Left cardiac atrium (tissue), 4 donors: ENCODE data around the gene ARHGAP26. TPM values are rescaled to one million over a fixed set of nuclear protein-coding genes. Genes with fewer than 3 reads are reported as not detected.

ENCODE experiments used
- ATAC-seq, 2 donors: fragments of 200-7000 bp; cut with Tn5 transposase; one replicate each; pipeline ENCODE4 v1.9.1; 2020; ENCODE audit warnings: mild to moderate bottlenecking in 2 of 2, moderate library complexity in 2 of 2
- DNase-seq: peaks from one replicate; pipeline ENCODE4 v3.0.0-alpha.2; 2020
- intact Hi-C, 2 donors: fragments of 100-400 bp; cut with DNase I; formaldehyde crosslinking; loops; one replicate each; pipeline versions ENCODE4 v1.14.1 to v1.15.1; 2022 to 2023
- total RNA-seq, 2 donors: library from RNA; stranded (reverse); fragmentation: NEBNext Ultra II Directional; extraction: Animal tissue kit (Norgen Biotek cat#: 25700); gene quantifications; one replicate each; pipeline ENCODE4 v1.2.1, GENCODE V29; 2021
- donor health status: DM: no; HTN: yes; CAD: no.
- donor health status: DM: no; HTN: yes; CAD: no; lungs with severe emphysema.
- donor health status: DM: yes; HTN: yes; CAD: no.
- donor health status: Dilated cardiomyopathy.

Gene ARHGAP26
- total RNA-seq, 2 donors from 2014 or later: 29.6 to 50.2 TPM

DNA sequence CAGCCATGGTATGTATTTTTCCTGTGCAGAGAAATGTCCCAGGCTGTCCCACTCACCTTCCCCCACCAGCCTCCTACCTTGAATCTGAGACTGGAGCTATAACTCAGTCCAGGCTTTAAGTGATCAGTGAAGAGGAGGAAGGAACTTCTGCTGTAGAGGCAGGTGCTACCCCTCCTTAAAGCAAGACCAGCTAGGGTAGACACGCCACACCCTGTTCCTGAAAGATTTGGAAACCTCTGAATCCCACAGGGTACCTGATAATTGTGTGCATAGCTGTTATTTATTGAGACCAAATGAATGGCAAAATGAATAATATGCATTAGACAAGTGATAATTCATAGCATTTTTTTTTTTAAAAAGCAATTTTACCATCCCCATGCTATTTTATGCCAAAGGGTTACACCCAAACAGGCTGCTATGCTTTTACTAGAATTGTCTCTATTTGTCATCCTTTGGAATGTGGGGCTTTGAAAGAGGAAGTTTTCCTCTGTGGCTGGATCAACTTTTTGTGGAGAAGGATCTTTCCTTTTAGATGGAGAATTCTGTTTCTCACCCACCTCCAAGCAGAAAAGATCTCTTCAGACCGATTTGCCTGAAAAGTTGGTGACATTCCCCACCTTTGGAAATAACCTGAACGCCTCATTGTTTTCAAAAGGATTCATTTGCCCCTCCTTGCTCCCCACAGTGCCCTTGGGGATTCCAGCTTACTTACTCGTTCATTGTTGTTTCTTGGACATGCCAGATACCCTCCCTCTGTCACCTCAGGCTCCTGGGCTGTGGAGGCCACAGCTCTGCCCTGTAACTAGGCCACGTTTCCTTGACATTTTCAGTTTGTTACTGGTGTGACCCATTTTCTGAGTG is 384.6 kb downstream of the ARHGAP26 start:
- intact Hi-C loops: no loop called here

DNA sequence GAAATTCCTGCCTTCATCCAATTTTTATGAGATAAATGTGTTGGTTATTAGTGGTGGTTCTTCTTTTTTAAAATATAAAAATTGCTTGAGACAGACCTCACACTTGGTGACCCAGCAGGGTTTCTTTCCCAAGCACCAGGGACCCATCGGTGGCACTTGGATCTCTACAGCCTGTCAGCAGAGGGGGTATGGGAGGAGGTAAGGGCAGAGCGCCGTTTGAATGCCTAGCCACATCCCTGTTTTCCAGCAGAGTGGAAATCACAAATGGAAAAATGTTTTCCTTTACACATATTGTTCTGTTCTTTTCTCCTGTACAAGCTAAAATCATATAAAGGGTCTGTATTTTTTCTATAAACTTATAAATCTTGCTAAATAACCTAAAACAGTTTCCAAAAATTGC is 385.3 kb downstream of the ARHGAP26 start:
- ATAC-seq: no peak
- no peak for DNase-seq
- intact Hi-C loops: no loop called here

More for the DNA sequence above, 384.6 kb downstream of the ARHGAP26 start:
- ATAC-seq (peak in 1 of 2 donors; percentile 51), DNase-seq (no peak)

DNA sequence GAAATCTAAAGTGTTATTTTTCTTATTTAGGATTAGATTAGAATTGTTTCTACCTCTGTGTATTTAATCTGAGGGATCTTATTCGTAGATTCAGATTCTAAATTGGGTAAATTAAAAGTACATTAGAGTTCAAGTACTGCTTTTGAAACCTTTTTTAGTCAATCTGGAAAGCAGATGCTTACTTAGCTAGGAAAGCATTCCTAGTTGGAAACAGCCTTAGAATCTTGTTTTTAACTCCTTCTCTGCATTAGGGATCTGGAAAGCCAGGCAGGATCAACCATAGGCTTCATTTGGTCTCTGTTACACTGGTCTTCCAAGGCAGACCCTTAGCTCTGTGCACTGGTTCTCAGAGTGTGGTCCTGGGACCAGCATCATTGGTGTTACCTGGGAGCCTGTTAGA is 385.9 kb downstream of the ARHGAP26 start:
- no peak for DNase-seq
- no peak for ATAC-seq
- intact Hi-C loops: no loop called here

DNA sequence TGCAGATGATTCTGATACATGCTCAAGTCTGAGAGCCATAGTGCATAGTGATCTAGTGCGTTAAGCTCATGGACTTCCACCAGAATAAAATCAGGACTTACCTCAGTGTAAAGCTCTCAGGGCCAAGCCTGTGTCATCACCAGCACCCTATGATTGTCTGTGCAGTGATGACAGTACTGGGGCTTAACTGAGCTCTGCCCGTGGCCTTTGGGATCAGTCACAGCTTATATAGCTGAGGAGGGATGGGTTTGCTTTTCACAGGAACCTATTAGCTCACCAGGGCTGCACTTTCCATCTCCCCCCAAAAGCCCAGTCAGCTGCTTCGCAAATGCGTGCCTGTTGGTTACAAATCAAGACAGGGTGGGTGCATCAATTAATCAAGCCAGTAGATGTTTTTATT is 386.4 kb downstream of the ARHGAP26 start:
- ATAC-seq (peak in 1 of 2 donors; percentile 13), DNase-seq (no peak)
- intact Hi-C loops: no loop called here

DNA sequence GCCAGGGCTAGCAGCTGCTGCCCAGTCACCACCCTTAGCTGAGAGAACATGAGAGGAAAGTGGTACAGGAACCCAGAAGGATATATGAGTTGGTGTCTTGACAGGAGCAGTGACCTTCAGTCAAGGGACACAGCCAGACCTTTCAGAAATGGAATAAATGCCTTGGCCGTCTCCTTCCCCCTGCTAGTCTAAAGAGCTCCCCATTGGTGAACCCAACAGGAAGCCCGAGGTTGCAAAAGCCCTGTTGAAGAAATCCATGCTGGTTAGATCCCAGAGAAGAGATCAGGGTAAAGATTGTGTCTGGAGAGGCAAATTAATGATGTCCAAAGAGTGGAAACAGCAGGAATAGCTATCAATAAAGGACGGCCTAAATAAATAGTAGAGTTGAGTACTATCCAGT is 388.9 kb downstream of the ARHGAP26 start:
- DNase-seq: no peak
- no peak for ATAC-seq
- intact Hi-C loops: no loop called here

DNA sequence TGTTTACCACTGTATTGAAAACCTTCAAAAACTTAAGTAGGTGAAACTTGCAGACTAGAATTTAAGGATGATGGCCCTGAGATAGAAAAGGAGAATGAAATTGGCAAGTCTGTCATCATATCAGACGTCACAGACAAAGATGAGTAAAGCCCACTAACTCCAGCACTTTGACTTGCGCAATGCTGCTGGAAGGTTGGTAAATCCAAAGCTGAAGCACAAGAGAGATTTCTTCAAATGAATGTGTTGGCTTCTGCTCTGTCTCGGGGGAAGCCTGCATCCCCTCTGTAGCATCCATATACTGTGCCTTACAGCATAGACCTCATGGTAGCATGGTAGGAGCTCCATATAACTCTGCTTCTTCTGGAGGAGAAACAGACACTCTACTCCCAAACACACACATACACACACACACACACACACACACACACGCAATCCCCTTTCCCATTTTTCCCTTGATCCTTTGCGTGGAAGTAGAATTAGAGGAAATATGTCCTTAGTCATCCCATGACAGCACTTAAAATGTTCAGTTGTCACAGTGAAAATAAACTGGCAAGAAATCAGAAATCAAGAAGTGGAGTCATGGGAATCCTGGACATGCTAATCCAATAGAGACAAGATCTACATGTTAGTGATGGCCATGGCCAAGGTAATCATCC is 391.8 kb downstream of the ARHGAP26 start:
- intact Hi-C loops: no loop called here
- DNase-seq: peak; percentile 59
- ATAC-seq: peak in 1 of 2 donors; percentile 45

DNA sequence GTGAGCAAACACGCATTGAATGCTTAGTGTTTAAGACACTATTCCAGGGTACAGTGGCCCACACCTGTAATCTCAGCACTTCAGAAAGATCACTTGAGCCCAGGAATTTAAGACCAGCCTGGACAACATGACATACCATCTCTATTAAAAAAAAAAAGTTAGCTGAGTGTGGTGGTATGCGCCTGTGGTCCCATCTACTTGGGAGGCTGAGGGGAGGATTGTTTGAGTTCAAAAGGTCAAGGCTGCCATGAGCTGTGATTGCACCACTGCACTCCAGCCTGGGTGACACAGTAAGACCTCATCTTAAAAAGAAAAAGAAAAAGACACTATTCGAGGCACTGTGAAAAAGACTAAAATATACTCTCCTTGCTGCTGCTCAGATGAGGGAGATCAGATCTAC is 392.6 kb downstream of the ARHGAP26 start:
- DNase-seq (no peak), ATAC-seq (no peak)
- intact Hi-C loops: no loop called here

DNA sequence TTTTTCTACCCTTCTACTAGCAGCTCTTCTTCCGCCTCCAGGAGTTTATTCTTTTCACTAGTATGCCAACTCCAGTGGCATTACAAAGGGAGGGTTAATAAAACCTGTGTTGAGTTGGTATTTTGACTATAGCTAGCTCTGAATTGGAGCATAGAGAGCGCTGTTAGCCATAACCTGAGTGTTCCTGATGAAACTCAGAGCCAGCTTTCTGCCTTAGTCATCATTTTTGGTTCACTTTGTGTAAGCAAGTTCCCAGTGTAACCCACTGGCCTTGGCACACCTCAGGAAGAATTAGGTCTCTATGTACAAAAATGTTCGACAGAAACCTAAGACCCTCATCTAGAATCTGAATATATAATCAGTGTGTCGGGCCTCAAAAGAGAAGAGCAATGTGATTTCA is 394.4 kb downstream of the ARHGAP26 start:
- intact Hi-C loops: no loop called here
- DNase-seq: no peak
- no peak for ATAC-seq

DNA sequence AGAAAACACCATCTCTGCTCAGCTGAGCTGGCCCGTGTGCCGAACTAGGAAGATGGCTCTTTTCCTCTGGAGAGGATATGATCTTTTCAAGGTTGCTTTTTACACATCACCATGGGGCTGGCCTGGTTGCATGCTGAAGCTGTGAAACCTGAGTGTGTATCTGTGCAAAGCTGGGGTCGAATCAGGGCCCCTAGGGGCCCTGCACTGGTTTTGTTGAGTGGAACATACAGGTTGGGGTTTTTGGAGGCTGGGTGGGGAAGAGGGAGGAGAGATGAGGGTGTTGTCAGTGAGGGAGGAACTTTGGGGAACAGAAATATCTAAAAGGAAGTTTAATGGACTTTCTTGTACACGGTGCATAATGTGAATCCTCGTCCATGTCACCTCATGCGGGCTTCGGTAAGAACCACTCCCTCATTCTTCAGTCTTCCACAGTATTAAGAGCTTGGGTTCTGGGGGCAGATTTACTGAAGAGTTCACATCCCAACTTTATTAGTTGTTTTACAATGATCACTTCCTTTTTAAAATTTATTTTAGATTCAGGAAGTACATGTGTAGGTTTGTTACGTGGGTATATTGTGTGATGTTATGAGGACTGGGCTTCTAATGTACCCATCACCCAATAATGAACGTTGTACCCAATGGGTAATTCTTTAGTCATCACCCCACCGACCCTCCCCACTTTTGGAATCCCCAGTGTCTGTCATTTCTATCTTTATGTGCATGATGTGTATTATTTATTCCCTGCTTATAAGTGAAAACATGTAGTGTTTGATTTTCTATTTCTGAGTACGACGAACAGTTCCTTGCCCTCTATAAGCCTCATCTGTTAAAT is 395.1 kb downstream of the ARHGAP26 start:
- intact Hi-C loops: no loop called here
- no peak for ATAC-seq

DNA sequence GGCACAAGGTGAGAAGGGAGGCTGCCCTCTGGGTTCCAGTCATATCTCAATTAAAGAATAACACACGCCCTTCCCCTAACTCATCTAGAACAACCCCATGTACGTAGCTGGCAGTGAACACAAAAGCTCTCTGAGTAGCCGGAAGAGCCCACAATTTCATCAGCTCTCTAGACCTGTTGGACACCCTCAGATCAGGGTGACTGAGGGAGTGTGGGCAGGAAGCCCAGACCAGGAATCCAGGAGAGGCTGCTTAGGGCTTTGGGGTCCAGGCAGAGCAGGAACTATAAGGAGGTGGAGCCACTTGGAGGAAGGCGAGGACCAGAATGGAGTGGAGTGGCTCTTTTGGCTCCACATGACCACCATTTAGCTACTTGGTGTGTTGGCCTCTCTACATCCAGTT is 395.9 kb downstream of the ARHGAP26 start:
- intact Hi-C loops: no loop called here
- no peak for DNase-seq
- ATAC-seq: no peak

More for the DNA sequence above, 395.1 kb downstream of the ARHGAP26 start:
- no peak for DNase-seq

DNA sequence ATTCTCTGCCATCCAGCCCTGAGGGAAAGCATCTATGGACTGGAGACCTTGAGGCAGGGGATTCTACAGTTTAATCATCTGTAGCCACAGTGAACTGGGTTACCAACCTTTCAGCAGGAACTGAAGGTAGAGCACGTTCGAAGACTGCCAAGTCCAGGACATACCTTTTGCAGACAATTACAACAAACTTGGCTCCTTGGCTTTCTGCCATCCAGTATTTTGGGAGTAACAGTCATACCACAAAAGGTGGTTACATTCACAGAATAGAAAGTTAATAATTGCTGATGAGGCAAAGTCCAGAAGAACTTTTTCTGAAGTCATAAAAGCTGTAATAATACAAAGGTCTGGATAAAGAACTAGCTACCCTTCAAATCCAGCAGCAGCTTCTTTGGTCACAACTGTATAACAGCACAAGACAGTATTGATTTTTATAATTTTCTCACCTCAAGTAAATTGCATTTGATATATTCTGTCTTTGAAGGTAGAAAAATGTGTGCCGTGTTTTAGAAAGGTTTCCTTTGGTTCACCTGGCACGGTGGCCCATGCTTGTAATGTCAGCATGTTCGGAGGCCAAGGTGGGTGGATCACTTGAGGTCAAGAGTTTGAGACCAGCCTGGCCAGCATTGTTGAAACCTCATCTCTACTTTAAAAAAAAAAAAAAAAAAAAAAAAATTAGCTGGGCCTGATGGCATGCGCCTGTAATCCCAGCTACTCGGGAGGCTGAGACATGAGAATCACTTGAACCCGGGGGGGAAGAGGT is 396.7 kb downstream of the ARHGAP26 start:
- intact Hi-C loops: no loop called here
- ATAC-seq: no peak

DNA sequence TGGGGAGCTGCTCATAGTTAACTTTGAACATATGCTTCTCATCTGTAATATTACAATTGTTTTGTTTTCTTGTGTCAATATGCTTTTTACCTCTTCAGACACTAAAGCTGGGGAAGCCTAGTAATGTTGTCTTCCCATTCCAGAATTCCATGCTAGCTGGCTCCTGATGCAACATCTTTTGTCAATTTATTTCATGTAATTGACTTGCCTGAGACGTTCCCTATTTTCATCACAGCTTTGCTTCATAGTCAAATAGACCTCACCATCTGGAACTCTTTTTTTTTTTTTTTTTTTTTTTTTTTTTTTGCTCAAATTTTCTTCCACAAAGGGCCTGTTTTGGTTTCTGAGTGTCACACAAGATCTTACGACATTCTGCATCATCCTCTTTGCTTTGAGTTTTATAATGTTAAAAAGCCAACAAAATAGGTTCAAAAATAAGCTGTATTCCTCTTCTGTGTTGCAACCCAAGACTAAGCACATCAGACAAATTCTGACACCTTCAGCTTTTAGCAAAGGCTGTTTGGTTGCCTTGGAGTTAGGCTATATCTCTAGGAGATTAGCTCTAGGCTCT is 398.1 kb downstream of the ARHGAP26 start:
- DNase-seq (no peak), ATAC-seq (no peak)
- intact Hi-C loops: no loop called here

More for the DNA sequence above, 396.7 kb downstream of the ARHGAP26 start:
- no peak for DNase-seq

DNA sequence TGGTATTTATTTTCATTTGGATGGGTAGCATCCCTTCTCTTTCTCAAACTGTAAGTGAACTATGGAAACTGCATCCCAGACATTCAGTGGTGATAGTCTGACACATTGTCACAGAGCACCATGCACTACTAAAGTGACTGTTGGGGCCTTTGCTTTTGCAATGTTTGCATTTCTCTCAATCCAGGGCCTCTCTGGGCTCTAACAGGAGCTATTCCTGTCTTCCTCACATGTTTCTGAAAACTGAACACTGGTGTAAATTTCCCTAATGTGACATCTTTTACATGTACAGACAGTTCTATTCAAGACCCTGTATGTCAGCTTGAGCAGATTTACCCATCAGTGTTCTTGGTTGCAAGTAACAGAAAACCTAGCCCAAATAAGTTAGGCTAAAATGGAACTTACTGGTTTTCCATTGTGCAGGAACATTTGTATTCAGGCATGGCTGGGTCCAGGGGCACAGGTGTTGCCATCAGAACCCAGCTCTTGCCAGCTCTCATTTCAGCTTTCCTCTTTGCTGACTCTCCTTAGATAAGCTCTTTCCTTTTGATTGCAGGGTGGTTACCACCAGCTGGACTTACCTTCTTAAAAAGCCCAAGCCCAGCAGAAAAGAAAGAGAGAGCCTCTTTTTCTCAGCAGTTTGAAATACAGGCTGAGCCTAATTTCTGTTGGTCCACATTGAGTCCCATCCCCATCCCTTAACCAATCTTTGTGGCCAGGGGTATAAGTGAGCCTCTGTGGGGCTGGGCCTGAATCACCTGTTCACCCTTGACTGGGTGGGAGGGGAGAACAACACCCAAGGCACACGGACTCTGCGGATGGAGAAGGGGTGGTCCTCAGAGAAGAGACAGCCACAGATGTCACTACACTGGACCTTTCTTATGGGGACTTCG is 399.0 kb downstream of the ARHGAP26 start:
- DNase-seq (no peak), ATAC-seq (no peak)
- intact Hi-C loops: no loop called here

DNA sequence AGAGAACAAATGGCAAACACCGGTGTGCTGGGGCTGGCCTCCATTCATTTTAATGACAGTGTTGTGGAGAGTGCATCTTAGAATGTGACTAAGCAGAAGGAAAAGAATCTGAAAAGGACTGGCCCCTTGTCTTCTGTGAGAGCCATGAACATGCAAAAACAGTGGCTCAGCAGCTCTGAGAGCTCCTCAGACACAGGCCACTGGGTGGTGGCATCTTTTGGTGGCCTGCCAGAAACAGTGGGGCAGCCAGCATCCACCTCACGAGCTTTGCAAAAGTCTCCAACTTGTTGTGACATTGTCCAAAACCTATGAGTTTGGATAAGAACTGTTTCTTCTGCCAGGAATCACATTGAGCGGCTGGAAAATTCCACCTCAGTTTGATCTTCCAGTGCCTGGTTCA is 399.9 kb downstream of the ARHGAP26 start:
- no peak for DNase-seq
- no peak for ATAC-seq
- intact Hi-C loops: no loop called here

DNA sequence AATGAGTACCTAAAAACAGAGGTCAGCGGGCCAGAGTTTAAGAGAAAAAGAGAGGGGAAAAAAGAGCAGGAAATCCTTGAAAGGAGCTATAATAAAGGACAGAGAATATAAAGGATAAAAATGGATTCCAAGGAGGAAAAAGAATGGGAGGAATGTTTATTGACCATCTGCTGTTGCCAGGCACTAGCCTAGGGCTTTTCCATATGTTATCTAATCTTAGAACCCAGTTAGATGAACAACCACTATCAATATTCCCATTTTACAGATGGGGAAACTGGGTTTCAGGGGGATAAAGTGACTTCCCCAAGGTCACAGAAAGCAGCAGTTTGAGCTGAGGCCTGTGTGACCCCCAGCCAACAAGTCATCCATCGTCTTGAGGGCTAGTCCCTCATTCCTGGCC is 400.8 kb downstream of the ARHGAP26 start:
- intact Hi-C loops: no loop called here

DNA sequence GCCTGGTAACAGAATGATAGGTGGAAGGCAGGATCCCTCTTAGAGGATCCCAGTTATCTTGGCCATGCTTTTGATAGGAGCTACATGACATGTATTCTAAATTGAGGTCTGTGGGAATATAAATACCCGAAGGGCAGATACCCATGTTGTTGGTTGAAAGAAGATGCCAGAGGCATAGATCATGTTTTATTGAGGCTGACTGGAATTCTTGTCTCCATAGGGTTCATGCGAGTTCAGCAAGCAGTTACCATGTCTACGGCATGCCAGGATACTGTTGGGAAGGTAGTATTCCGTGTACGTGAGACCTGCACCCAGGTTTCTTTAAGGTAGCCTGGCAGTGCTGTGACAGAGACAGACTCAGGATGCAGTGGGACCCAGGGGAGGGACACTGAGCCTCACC is 402.6 kb downstream of the ARHGAP26 start:
- intact Hi-C loops: no loop called here
- ATAC-seq (no peak), DNase-seq (no peak)

More for the DNA sequence above, 400.8 kb downstream of the ARHGAP26 start:
- DNase-seq: no peak
- no peak for ATAC-seq

DNA sequence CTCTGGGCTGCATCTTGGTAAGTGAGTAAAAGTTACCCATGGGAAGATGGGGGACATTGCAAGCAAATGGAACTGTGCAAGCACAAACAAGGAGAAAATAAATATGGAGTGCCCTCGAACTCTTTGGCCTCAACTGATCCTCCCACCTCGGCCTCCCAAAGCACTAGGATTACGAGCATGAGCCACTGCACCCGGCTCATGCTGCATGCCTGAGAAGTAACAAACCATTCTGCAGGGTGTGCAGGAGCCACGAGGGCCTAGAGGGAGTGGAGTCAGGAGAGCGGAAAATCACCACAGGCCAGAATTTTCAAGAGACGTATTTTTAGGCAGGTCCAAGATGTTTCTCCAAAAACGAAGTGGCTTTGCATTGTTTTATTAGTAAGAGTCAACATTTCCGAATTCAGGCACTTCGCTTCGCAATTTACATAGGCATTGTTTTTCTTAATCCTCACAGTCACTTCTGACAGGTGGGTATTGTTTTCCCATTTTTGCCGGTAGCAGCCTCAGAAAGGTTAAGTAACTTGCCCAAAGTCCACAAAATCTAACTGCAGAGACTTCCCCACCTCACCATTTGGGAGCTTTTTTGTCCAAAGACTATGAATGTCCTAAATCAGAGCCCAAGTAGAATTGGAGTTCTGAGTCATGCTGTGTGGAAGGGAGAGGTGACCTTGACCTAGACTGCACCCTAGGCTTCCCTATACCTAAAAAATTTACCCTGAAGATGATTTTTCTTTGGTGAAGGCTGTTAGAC is 403.1 kb downstream of the ARHGAP26 start:
- no peak for DNase-seq
- intact Hi-C loops: no loop called here
- no peak for ATAC-seq
